ENCODE results near the gene MYO1D. TPM values are rescaled to one million over a fixed set of nuclear protein-coding genes. Genes with fewer than 3 reads are reported as not detected.

MYO1D gene
- total RNA-seq, 1 donor from 2014 or later, result 5.5 TPM

- no peak for DNase-seq
- Histone ChIP-seq H3K27ac (replicated peaks) (no peak overlapping the region), H3K9me3 (replicated peaks) (no peaks in the 10 kb centered on the region), H3K4me1 (no peaks in the 10 kb centered on the region), H3K36me3 (no peaks in the 10 kb centered on the region), H3K4me3 (no peak overlapping the region), H3K27me3 (ENCODE audit: low read depth) (peaks cover 7% of the 10 kb centered on the region)
- intact Hi-C loops (cut with micrococcal nuclease), result loop anchor here (10.0 kb wide), 1 partner anchor 133 kb away; no protein-coding TSS in a partner anchor
- TF ChIP-seq, protein P1, sequence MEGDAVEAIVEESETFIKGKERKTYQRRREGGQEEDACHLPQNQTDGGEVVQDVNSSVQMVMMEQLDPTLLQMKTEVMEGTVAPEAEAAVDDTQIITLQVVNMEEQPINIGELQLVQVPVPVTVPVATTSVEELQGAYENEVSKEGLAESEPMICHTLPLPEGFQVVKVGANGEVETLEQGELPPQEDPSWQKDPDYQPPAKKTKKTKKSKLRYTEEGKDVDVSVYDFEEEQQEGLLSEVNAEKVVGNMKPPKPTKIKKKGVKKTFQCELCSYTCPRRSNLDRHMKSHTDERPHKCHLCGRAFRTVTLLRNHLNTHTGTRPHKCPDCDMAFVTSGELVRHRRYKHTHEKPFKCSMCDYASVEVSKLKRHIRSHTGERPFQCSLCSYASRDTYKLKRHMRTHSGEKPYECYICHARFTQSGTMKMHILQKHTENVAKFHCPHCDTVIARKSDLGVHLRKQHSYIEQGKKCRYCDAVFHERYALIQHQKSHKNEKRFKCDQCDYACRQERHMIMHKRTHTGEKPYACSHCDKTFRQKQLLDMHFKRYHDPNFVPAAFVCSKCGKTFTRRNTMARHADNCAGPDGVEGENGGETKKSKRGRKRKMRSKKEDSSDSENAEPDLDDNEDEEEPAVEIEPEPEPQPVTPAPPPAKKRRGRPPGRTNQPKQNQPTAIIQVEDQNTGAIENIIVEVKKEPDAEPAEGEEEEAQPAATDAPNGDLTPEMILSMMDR (IDR thresholded peaks at IDR 0.05; ENCODE audit: borderline replicate concordance), result no peak
These were observed 40.9 kb upstream of the MYO1D start for GRCh38 chr17:32917842-32918241.

DNA sequence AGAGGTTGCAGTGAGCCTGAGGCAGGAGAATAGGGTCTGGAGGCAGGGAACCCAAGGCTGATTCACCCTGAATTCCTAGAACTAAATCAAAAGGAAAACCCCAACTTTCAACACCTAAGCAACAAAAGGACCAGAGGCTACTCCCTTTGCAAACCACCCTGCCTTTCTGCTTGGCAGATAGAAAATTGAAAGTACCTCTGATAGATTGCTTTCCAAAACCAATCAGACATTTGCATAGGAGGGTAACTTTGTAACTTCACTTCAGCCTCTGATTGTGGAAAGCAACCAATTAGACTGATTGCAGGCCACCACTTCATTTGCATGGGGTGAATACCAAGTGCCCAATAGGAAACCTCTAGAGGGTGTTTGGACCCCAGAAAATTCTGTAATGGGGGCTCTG lies 40.2 kb upstream of the MYO1D start:
- DNase-seq, result no peak
- Histone ChIP-seq H3K4me1 (no peaks in the 10 kb centered on the region), H3K9me3 (replicated peaks) (no peaks in the 10 kb centered on the region), H3K36me3 (no peaks in the 10 kb centered on the region), H3K27me3 (ENCODE audit: low read depth) (peaks cover 7% of the 10 kb centered on the region), H3K4me3 (no peak overlapping the region), H3K27ac (replicated peaks) (no peak overlapping the region)
- TF ChIP-seq, protein P1 (IDR thresholded peaks at IDR 0.05; ENCODE audit: borderline replicate concordance), result no peak
- intact Hi-C loops (cut with micrococcal nuclease), result loop anchor here (10.0 kb wide), 1 partner anchor 132 kb away; no protein-coding TSS in a partner anchor

DNA sequence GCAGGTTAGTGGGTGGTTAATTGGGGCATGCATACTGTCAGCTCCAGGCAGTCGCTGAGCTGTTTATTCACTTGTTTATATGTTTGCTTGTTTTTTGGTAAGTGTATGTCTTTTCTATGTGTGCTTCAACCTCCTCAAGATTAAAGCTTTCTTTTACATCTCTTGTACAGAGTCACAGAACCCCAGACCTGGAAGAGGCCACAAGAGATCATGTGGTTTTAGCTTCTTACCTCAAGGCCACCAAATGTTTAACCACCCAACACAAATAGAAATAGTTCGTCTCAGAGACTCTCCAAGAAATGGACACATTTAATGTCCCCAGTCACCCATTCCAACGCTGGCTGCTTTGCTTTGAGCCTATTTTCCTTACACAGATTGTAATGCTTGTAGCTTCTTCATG lies 39.2 kb upstream of the MYO1D start:
- no peak for DNase-seq

DNA sequence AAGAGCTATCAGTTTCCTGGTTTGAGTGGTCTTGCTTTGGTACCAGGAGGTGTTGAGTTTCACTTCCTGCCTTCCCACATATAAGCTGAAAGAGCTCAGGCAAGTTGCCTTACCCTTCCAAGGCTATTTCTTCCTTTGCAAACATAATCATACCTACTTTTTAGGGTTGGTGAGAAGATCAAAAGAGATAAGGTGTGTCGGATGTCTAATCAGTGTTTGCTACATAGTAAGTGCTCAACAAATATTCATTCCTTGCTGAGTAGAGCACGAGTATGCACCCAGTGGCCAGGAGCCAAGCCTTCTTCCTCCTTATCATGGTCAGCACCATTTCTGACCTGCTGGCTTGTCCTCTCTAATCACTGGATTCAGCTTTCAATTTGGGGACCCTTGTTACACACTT lies 38.3 kb upstream of the MYO1D start:
- no peak overlapping the region for H3K4me3 ChIP-seq
- intact Hi-C loops (cut with micrococcal nuclease), result loop anchor here (10.0 kb wide), 1 partner anchor 130 kb away; no protein-coding TSS in a partner anchor
- H3K9me3 ChIP-seq (replicated peaks), result no peaks in the 10 kb centered on the region
- no peaks in the 10 kb centered on the region for H3K36me3 ChIP-seq
- no peak for DNase-seq
- H3K4me1 ChIP-seq, result no peaks in the 10 kb centered on the region
- no peak overlapping the region for H3K27ac ChIP-seq (replicated peaks)
- H3K27me3 ChIP-seq (ENCODE audit: low read depth), result peaks cover 7% of the 10 kb centered on the region
- TF ChIP-seq, protein P1 (IDR thresholded peaks at IDR 0.05; ENCODE audit: borderline replicate concordance), result no peak

More for the DNA sequence above, 39.2 kb upstream of the MYO1D start:
- H3K36me3 ChIP-seq, result no peaks in the 10 kb centered on the region
- H3K9me3 ChIP-seq (replicated peaks), result no peaks in the 10 kb centered on the region
- intact Hi-C loops (cut with micrococcal nuclease), result loop anchor here (10.0 kb wide), 1 partner anchor 131 kb away; no protein-coding TSS in a partner anchor
- no peak overlapping the region for H3K4me3 ChIP-seq
- H3K27ac ChIP-seq (replicated peaks), result no peak overlapping the region
- TF ChIP-seq, protein P1 (IDR thresholded peaks at IDR 0.05; ENCODE audit: borderline replicate concordance), result no peak
- no peaks in the 10 kb centered on the region for H3K4me1 ChIP-seq
- peaks cover 7% of the 10 kb centered on the region for H3K27me3 ChIP-seq (ENCODE audit: low read depth)

GRCh38 chr17:32914181-32914580 lies 37.3 kb upstream of the MYO1D start:
- Histone ChIP-seq H3K27ac (replicated peaks) (no peak overlapping the region), H3K9me3 (replicated peaks) (no peaks in the 10 kb centered on the region), H3K27me3 (ENCODE audit: low read depth) (peaks cover 7% of the 10 kb centered on the region), H3K4me1 (peaks cover 2% of the 10 kb centered on the region), H3K36me3 (no peaks in the 10 kb centered on the region), H3K4me3 (no peak overlapping the region)
- TF ChIP-seq, protein P1 (IDR thresholded peaks at IDR 0.05; ENCODE audit: borderline replicate concordance), result no peak
- intact Hi-C loops (cut with micrococcal nuclease), result loop anchor here (10.0 kb wide), 1 partner anchor 129 kb away; no protein-coding TSS in a partner anchor
- DNase-seq, result no peak

Data from left ventricle myocardium inferior (tissue), 1 donor.